Measurements from ENCODE around the gene MRTO4. TPM values are rescaled to one million over a fixed set of nuclear protein-coding genes. Genes with fewer than 3 reads are reported as not detected.
"Not testable (repeated sequence)": the region's sequence is repeated elsewhere in the genome, so short reads cannot be mapped to it uniquely, and the experiment has no call there.

The MRTO4 gene
- total and polyA plus RNA-seq, 4 donors: 9.5 to 11.1 (median 10.2) TPM

DNA sequence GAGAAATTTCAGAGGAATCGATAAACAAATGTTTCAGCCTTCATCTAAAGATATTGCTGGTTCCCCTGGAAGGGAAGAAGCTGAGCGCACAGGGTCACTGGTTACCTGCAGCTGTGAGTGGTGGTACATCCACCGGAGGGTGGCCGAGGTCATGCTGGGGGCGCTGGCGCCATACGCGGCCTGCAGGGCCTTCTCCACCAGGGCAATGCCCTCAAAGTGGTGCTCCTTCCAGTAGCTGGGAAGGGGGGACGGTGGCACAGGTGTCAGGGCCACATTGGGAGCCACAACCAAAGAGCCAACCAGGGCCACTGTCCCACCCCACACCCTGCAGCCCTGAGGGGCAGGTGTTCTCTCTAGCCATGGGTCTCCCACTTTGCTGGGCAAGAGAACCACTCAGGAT is 32.3 kb downstream of the MRTO4 start:
- Histone ChIP-seq H3K9ac (ENCODE audit: low read depth in 1 of 2, low read length in 2 of 2) (no peak overlapping the region), H3K27ac (ENCODE audit: low read depth in 1 of 2, low read length in 2 of 2) (no peak overlapping the region), H3K4me1 (ENCODE audit: control insufficient read depth in 4 of 4, insufficient read depth in 4 of 4, low read length in 3 of 4) (peaks cover 6 to 26% (median 15%) of the 10 kb centered on the region in 4 donors), H3K27me3 (ENCODE audit: control insufficient read depth in 4 of 4, insufficient read depth in 4 of 4, low read length in 3 of 4) (no peaks in the 10 kb centered on the region), H3K9me3 (ENCODE audit: control insufficient read depth in 4 of 4, low read length in 3 of 4) (no peaks in the 10 kb centered on the region), H3K36me3 (ENCODE audit: control insufficient read depth in 4 of 4, insufficient read depth in 3 of 4, low read depth in 1 of 4, low read length in 3 of 4) (peaks cover 0 to 21% (median 12%) of the 10 kb centered on the region in 4 donors), H3K4me3 (ENCODE audit: low read depth in 1 of 3, low read length in 3 of 3) (no peak overlapping the region)
- TF ChIP-seq SP1 (IDR thresholded peaks at IDR 0.05): no peak
- no peak for TF ChIP-seq NR2F2 (IDR thresholded peaks at IDR 0.05)
- TF ChIP-seq, protein P1, sequence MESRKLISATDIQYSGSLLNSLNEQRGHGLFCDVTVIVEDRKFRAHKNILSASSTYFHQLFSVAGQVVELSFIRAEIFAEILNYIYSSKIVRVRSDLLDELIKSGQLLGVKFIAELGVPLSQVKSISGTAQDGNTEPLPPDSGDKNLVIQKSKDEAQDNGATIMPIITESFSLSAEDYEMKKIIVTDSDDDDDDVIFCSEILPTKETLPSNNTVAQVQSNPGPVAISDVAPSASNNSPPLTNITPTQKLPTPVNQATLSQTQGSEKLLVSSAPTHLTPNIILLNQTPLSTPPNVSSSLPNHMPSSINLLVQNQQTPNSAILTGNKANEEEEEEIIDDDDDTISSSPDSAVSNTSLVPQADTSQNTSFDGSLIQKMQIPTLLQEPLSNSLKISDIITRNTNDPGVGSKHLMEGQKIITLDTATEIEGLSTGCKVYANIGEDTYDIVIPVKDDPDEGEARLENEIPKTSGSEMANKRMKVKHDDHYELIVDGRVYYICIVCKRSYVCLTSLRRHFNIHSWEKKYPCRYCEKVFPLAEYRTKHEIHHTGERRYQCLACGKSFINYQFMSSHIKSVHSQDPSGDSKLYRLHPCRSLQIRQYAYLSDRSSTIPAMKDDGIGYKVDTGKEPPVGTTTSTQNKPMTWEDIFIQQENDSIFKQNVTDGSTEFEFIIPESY (IDR thresholded peaks at IDR 0.05): no peak
- DNase-seq (ENCODE audit: low spot score): no peak
- WGBS: 95% methylated on average over 9 of the region's 9 CpGs

DNA sequence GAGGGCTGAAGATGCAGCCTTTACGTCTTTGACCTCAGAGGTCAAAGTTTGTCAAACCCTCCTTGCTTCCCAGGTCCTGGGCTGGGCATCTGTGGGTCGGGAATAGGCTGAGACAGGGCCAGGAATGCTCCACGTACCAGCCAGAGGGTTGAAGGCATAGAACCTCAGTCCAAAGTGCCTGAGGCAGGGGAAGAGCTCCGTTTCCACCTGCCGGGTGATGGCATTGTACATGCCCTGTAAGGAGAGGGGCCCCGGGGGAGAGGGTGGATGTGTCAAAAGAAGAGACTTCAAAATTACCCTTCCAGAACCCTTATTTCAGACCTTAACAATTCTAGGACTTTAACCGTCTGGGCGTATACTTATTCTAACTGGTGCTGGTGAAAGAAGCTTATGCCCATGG is 33.3 kb downstream of the MRTO4 start:
- Histone ChIP-seq H3K27me3 (ENCODE audit: control insufficient read depth in 4 of 4, insufficient read depth in 4 of 4, low read length in 3 of 4) (no peaks in the 10 kb centered on the region), H3K4me1 (ENCODE audit: control insufficient read depth in 4 of 4, insufficient read depth in 4 of 4, low read length in 3 of 4) (peaks cover 6 to 34% (median 22%) of the 10 kb centered on the region in 4 donors), H3K27ac (ENCODE audit: low read depth in 1 of 2, low read length in 2 of 2) (peak overlapping the region; percentile 65 to 94), H3K9ac (ENCODE audit: low read depth in 1 of 2, low read length in 2 of 2) (no peak overlapping the region), H3K4me3 (ENCODE audit: low read depth in 1 of 3, low read length in 3 of 3) (no peak overlapping the region), H3K36me3 (ENCODE audit: control insufficient read depth in 4 of 4, insufficient read depth in 3 of 4, low read depth in 1 of 4, low read length in 3 of 4) (peaks cover 0 to 21% (median 12%) of the 10 kb centered on the region in 4 donors), H3K9me3 (ENCODE audit: control insufficient read depth in 4 of 4, low read length in 3 of 4) (no peaks in the 10 kb centered on the region)
- TF ChIP-seq JUND (IDR thresholded peaks at IDR 0.05) (no peak), TAF1 (conservative IDR thresholded peaks at IDR 0.05) (no peak), GABPA (IDR thresholded peaks at IDR 0.05 in 1 of 2, conservative IDR thresholded peaks at IDR 0.05 in 1 of 2) (no peak)
- TF ChIP-seq, protein P2, sequence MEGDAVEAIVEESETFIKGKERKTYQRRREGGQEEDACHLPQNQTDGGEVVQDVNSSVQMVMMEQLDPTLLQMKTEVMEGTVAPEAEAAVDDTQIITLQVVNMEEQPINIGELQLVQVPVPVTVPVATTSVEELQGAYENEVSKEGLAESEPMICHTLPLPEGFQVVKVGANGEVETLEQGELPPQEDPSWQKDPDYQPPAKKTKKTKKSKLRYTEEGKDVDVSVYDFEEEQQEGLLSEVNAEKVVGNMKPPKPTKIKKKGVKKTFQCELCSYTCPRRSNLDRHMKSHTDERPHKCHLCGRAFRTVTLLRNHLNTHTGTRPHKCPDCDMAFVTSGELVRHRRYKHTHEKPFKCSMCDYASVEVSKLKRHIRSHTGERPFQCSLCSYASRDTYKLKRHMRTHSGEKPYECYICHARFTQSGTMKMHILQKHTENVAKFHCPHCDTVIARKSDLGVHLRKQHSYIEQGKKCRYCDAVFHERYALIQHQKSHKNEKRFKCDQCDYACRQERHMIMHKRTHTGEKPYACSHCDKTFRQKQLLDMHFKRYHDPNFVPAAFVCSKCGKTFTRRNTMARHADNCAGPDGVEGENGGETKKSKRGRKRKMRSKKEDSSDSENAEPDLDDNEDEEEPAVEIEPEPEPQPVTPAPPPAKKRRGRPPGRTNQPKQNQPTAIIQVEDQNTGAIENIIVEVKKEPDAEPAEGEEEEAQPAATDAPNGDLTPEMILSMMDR (IDR thresholded peaks at IDR 0.05; ENCODE audit: low read depth, low read length, missing input control): no peak
- no peak for DNase-seq (ENCODE audit: low spot score)
- WGBS: 86% methylated on average over 8 of the region's 8 CpGs

DNA sequence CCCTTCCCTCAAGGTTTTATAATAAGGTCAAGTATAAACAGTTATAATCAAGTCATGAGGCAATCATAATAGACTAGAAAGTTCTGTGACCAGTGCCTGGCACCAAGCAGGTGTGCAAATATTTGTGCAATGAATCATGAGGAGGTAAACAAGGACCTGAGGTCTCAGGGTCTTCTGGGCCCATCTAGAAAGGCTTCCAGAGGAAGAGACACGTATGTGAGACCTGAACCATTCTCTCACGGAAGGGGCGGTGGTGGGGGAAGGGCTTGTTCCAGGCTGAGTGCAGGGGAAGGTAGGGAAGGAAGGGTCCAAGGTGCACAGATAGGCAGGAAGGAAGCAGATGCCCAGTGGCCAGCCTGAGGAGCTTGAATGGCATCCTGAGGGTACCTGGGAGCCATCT is 33.8 kb downstream of the MRTO4 start:
- H3K9ac ChIP-seq (ENCODE audit: low read depth in 1 of 2, low read length in 2 of 2); H3K9me3 ChIP-seq (ENCODE audit: control insufficient read depth in 4 of 4, low read length in 3 of 4); H3K27me3 ChIP-seq (ENCODE audit: control insufficient read depth in 4 of 4, insufficient read depth in 4 of 4, low read length in 3 of 4); DNase-seq (ENCODE audit: low spot score); H3K4me3 ChIP-seq (ENCODE audit: low read depth in 1 of 3, low read length in 3 of 3): not testable (repeated sequence)
- TF ChIP-seq JUND (IDR thresholded peaks at IDR 0.05) (peak in 1 of 2 donors; percentile 75), FOXA2 (IDR thresholded peaks at IDR 0.05) (peak; percentile 38), RXRA (IDR thresholded peaks at IDR 0.05) (peak in 1 of 2 donors; percentile 37), YY1 (IDR thresholded peaks at IDR 0.05) (peak; percentile 12), HNF4A (conservative IDR thresholded peaks at IDR 0.05) (peak in 1 of 2 donors; percentile 33)
- Histone ChIP-seq H3K4me1 (ENCODE audit: control insufficient read depth in 4 of 4, insufficient read depth in 4 of 4, low read length in 3 of 4) (peaks cover 6 to 34% (median 22%) of the 10 kb centered on the region in 4 donors), H3K27ac (ENCODE audit: low read depth in 1 of 2, low read length in 2 of 2) (peak overlapping the region; percentile 65 to 94), H3K36me3 (ENCODE audit: control insufficient read depth in 4 of 4, insufficient read depth in 3 of 4, low read depth in 1 of 4, low read length in 3 of 4) (peaks cover 0 to 21% (median 12%) of the 10 kb centered on the region in 4 donors)
- WGBS: 50% methylated on average over 3 of the region's 3 CpGs
